Breast epithelium (tissue), 3 donors: Measurements from ENCODE around the gene PAM16.

Experiments used
- CTCF ChIP-seq, 3 donors: fragments of 450-650 bp; IDR thresholded peaks; one replicate each; pipeline ENCODE4 v1.5.1; 2016 to 2017; ENCODE audit warnings: antibody characterized with exemption in 3 of 3, mild to moderate bottlenecking in 3 of 3, moderate library complexity in 3 of 3
- POLR2AphosphoS5 ChIP-seq, 3 donors: sonication (generic); formaldehyde crosslinking; IDR thresholded peaks; one replicate each; pipeline ENCODE4 v1.6.1; 2017; ENCODE audit warnings: antibody characterized with exemption in 3 of 3

DNA sequence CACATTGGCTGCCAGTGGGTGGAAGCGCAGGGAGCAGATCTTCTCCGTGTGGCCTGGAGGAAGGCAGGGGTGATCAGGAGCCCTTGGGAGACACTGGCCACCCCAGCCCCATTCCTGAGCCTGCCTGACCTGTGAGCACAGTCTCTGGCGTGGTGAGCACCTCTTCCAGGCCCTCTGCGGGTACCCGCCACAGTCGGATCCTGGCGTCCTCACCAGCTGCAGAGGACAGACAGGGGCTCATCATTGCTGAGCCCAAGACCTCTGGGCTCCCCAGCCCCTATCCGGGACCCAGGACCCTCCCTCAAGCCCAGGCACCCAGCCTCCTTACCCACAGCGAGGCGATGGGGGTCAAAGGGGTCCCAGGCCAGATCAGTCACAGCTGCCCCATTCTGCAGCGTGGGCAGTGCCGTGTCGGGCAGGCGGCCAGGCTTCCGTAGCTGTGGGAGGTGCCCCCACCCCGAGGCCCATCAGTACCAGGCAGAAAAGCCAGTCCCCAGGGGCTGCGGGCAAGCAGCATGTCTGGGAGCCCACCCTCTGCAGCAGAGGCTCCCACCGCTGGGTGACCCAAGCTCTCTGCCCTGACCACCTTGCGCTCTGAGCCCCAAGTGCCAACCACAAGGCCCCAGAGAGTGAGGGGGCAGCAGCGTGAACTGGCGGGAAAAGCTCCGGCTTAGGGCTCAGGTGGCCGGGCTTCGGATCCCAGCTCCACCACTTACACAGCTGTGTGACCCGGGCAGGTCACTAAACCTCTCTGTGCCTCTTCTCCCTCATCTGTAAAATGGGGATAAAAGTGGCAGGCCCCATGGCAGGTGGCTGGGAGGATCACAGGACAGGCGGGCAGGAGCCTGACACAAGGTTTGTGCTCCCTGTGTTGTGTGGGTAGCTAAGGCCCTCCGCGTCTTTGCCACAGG, 10.2 kb upstream of the PAM16 start:
- no peak for TF ChIP-seq CTCF (IDR thresholded peaks at IDR 0.05)
- no peak for TF ChIP-seq POLR2AphosphoS5 (IDR thresholded peaks at IDR 0.05)
